Activated CD4-positive, alpha-beta T cell treated with anti-CD3 and anti-CD28 coated beads, Interleukin-2, Interleukin-6, amounts not matched to agents 100 ng/mL and 50 ng/mL, durations not matched to agents 16 hours and 8 hours (primary cell): ENCODE measurements around the gene ZSCAN21.

Experiments
- DNase-seq: peaks from one replicate; pipeline ENCODE4 v3.0.0-alpha.2; 2020

The ZSCAN21 gene

GRCh38 chr7:100101016-100101862 lies 51.7 kb downstream of the ZSCAN21 start, which contains the start of the genes AP4M1 and MCM7:
Gene AP4M1, plus strand, starts transcription at chr7:100101643. Its CDS starts 72 bp downstream, at chr7:100101715.
Gene MCM7, minus strand, starts transcription at chr7:100101397. Its CDS starts 103 bp downstream, at chr7:100101294.
- peak; percentile 99 for DNase-seq

GRCh38 chr7:100102950-100103840 lies 53.6 kb downstream of the ZSCAN21 start:
- DNase-seq, result no peak

- no peak for DNase-seq
Measured at GRCh38 chr7:100105534-100105933, 56.0 kb downstream of the ZSCAN21 start.

- no peak for DNase-seq
Measured at GRCh38 chr7:100106633-100107032, 57.1 kb downstream of the ZSCAN21 start.

GRCh38 chr7:100107125-100107737 lies 57.7 kb downstream of the ZSCAN21 start:
- DNase-seq, result no peak

GRCh38 chr7:100107890-100108289 lies 58.3 kb downstream of the ZSCAN21 start:
- DNase-seq, result no peak

- DNase-seq, result no peak
Measured at GRCh38 chr7:100109521-100110163, 60.1 kb downstream of the ZSCAN21 start.

- no peak for DNase-seq
Measured at GRCh38 chr7:100111156-100111555, 61.6 kb downstream of the ZSCAN21 start.

- DNase-seq, result no peak
Measured at GRCh38 chr7:100111914-100112313, 62.3 kb downstream of the ZSCAN21 start.
